Measurements from ENCODE around the gene LRRC59.

The LRRC59 gene

DNA sequence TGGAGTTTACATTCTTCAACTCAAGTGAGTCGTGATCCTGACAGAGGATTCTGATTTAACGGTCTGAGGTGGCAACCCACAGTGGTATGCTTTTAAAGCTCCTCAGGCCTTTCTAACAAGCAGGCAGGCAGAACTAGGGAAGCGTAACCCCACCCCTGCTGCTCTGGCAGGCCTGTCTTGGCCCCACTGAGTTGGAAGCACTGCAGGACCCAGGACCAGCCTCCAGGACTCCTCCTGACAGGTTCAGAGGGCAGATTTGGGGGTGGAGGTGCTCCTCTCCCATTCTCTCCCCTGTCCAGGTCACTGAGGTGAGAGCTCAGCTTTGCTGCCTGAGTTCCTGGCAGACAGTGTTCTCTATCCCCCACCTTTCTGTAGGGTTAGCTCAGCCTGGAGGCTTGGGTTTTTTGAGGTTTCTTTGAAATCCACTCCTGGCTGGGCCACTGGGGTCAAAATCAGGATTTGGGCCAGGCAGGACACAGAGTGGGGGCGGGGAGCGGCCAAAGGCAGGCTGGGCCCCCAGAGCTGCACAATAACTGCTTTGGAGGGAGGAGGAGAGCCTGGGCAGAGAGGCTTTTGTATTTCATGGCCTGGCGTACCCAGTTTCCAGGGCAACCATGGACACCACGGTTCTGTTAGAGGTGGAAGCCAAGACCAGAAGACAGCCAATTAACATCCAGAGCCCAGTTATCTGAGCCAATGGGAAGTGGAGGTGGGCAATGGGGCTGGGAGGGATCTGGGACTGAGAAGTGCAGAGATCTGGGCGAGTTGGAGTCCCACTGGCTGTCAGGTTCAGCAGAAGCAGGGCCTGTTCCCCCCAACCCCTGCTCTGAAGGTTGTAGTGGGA, 33.9 kb downstream of the LRRC59 start:
- in situ Hi-C loops (cut with MboI; ENCODE audit: low sequenced_read_pairs): no loop called here

DNA sequence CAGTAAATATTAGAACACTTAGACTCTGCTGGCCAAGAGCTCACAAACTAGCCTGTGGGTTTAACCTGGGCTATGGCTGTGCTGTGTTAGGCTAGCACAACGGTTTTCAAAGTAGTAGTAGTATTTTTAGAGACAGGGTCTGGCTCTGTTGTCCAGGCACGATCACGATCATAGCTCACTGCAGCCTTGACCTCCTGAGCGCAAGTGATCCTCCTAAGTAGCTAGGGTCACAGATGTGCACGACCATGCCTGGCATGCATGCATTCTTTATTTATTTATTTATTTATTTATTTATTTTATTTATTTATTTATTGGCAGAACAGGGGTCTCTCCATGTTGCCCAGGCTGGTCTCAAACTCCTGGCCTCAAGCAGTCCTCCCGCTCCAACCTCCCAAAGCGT, 34.7 kb downstream of the LRRC59 start:
- in situ Hi-C loops (cut with MboI; ENCODE audit: low sequenced_read_pairs): no loop called here

DNA sequence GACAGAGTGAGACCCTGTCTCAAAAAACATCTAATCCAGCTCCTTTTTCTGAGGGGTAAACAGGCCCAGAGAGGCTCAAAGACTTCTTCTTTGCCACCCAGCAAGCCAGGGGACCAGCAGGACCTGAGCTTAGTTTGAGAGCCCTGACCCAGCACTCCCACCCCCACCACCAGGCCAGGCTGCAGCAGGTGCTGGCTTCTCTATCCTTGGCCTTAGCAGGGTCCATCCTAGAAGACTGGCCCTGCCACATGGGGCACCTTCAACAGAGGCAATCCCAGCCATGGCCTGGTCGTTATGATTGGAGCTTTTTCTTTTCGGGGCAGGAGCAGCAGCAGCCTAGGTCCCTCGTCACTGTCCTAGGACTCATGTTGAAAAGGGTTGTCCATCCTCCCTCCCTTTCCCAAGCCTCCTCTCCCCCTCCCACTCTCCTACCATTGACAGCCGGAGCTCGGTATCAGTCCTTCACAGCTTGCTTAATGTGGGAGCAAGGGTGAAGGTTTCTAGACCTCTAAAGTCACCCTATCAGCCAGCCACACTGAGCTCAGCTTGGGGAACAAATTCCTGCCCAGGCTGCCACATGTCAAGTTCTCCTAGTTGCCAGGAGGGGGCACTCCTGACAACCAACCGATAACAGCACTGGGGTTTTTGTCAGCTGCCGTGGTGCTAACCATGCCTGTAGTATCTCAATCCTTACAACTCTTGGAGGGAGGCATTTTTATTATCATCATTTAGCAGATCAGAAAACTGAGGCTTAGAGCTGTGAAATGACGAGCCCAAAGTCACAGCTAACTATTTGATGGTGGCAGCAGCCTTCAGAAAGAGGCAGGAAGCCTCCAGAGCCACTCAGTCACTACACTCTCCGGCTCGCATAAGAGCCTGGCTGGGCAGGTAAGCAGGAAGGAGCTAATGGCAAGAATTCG, 35.5 kb downstream of the LRRC59 start:
- in situ Hi-C loops (cut with MboI; ENCODE audit: low sequenced_read_pairs): no loop called here

DNA sequence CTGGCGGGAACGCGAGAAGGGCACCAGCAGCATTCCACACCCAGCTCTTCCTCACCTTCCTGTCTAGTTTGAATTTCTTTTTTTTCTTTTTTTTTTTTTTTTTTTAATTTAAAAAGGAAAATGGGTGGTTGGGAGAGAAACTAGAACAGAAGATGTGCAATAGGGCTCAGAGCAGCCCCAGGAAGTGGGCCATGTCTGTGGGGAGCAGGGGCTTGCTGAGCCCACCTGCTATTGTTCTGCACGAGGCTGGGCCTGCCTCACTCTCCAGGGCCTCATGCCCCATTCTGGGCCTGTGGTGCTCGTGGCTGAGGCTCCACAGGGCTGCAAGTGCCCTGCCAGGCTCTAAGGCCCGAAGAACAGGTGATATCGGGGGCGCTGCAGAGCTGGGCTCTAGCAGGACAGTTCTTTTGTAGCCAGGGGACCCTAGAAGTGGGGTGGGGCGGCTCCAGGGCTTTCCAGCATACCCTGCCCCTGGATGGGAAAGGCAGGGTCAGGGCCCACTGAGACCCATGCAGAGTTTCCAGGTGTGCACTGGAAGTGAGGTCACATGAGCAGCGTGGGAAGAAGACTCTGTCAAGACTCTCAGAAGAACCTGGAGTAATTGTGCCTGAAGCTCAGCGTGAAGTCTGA, 36.7 kb downstream of the LRRC59 start:
- in situ Hi-C loops (cut with MboI; ENCODE audit: low sequenced_read_pairs): no loop called here

DNA sequence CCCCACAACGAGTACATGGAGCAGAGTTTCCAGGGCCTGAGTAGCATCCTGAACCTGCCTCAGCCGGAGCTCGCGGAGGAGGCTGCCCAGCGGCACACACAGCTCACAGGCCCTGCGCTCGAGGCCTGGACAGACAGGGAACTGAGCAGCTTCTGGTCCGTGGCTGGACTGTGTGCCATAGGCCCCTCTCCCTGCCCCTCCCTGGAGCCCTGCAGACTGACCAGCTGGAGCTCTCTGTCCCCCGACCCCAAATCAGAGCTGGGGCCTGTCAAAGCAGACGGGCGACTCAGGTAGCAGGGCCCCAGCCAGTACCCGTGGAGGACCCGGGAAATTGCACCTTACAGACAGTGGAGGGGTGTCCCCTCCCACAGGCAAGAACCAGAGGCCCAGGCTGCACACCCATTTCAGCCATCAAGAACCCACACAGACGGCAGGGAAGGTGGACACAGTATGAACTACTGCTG, 37.3 kb downstream of the LRRC59 start:
- in situ Hi-C loops (cut with MboI; ENCODE audit: low sequenced_read_pairs): no loop called here

DNA sequence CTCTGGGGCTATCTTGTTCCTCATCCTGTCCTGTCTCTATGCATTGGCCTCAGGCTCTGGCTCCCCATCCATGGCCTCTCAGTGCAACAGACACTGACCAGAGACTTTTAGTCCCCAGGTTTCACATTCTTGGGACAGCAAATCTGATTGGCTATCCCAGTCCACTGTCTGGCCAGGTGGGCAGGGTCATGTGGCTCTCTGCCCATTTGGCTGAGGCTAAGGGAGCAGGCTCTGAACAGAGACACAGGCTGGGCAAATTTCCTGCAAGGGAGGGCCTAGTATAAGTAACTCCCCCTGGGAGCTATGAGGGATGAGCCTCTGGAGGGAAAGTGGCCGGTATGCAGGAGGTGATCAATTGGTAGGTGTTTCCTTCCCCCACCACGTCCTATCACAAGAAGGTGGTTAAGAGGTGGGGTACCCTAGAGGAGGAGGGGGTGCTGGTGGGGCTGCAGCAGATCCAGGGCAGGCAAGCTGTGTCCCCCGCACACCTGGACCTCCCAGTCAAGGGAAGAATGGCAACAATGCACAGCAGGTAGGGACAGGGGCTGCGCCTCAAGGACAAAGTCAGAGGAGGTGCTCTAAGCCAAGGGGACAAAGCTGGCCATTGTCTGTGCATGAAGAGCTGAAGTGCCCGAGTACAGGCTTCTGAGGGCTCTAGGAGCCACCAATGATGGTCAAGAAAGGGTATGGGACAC, 38.2 kb downstream of the LRRC59 start:
- in situ Hi-C loops (cut with MboI; ENCODE audit: low sequenced_read_pairs): no loop called here

DNA sequence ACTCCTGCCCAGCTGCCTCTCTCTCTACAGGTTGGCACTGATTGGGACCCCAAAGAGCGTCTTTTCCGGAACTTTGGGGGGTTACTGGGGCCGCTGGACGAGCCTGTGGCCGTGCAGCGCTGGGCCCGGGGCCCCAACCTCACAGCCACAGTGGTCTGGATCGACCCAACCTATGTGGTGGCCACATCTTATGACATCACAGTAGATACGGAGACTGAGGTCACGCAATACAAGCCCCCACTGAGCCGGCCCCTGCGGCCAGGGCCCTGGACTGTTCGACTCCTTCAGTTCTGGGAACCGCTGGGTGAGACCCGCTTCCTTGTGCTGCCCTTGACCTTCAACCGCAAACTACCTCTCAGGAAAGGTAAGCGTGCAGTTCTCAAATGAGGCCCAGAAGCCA, 39.1 kb downstream of the LRRC59 start:
- in situ Hi-C loops (cut with MboI; ENCODE audit: low sequenced_read_pairs): no loop called here

DNA sequence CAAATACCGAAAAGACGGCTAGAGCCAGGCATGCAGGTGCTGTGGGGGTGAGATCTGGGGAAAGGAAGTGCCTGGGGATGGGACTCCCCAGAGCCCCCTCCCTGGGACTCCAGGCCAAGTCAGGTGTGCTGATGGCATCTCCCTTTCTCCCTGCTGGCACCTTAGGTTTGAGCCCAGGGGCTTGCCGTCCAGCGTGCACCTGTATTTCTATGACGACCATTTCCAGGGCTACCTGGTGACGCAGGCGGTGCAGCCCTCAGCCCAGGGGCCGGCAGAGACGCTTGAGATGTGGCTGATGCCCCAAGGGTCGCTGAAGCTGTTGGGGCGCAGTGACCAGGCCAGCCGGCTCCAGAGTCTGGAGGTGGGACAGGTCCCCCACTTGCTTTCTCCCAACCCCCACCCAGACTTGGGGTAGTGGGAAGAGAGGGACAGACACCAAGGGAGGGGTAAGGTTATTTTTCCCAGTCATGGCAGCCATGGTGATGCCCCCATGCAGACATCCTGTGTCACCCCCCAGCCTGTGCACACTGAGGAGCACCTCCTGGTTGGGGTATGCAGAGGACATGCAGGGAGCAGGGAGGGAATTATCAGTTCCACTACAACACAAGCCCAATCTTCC, 40.3 kb downstream of the LRRC59 start:
- in situ Hi-C loops (cut with MboI; ENCODE audit: low sequenced_read_pairs): no loop called here

DNA sequence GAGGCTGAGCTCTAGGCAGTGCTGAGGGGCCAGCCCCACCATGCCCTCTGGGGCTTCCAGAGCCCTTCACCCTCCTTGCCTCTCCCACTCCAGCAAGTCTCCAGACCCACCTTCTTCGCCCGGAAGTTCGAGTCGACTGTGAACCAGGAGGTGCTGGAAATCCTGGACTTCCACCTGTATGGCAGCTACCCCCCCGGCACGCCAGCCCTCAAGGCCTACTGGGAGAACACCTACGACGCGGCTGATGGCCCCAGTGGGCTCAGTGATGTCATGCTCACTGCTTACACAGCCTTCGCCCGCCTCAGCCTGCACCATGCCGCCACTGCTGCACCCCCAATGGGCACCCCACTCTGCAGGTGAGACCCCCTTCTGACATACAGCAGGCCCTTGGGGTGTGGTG, 40.9 kb downstream of the LRRC59 start:
- in situ Hi-C loops (cut with MboI; ENCODE audit: low sequenced_read_pairs): no loop called here

DNA sequence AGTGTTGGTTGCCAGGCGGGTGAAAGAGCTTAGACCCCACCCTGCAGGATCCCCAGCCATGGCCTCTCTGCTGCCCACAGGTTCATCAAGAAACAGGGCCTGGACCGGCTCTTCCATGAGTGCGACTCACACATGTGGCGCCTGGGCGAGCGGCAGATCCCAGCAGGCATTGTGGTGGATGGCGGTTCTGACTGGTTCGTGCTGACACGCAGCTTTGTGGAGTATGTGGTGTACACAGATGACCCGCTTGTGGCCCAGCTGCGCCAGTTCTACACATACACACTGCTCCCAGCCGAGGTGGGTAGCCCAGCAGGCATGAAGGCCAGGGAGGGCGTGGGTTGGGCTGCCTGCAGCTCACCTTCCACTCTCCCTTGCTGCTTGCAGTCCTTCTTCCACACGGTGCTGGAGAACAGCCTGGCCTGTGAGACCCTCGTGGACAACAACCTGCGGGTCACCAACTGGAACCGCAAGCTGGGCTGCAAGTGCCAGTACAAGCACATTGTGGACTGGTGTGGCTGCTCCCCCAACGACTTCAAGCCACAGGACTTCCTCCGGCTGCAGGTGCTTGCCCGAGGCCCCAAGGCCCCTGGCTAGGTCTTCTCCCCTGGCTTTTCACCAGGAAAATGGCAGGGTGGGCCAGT, 41.5 kb downstream of the LRRC59 start:
- in situ Hi-C loops (cut with MboI; ENCODE audit: low sequenced_read_pairs): no loop called here

DNA sequence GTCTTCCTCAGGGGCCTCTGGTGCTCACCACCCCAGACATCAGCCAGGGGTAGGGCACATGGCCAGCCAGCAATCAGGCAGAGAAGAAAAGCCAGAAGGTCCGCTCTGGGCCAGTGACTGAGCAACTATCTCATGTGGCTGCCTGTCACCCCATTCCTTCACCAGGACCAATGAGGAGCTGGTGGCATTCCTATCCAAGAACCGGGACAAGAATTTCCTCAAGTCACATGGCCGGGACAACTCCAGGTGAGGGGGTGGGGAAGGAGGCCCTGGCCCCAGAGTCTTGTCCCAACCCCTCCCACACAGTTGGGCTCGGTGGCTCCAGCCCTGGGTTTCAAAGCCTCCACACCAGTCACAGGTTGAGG, 42.0 kb downstream of the LRRC59 start:
- in situ Hi-C loops (cut with MboI; ENCODE audit: low sequenced_read_pairs): no loop called here

DNA sequence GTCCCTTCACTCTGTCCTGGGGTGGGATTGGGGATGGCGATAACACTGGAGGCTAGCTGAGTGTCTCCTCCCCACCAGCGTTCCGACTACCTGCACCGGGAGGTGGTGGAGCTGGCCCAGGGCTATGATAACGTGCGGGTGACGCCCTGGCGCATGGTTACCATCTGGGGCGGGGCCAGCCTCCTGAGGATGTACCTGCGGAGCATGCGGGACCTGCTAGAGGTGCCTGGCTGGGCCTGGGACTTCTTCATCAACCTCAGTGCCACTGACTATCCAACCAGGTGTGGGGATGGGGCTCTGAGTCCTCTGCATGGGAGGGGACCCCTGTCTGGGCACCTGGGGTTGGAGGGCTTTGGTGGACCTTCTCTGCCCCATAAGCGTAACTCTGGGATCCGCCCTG, 42.5 kb downstream of the LRRC59 start:
- in situ Hi-C loops (cut with MboI; ENCODE audit: low sequenced_read_pairs): no loop called here

DNA sequence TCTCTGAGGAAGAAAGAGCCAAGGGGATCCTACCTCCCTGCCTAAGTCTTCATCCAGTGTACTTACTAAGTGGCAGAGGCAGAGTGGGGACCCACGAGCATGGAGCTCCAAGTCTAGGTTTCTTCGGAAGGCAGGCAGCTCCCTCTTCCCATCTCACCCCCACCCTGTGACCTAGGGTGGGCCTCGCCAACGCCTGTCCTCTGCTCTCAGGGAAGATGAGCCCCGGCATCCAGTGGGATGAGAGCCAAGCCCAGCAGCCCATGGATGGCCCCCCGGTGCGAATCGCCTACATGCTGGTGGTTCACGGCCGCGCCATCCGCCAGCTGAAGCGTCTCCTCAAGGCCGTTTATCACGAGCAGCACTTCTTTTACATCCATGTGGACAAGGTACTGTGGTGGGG, 43.1 kb downstream of the LRRC59 start:
- in situ Hi-C loops (cut with MboI; ENCODE audit: low sequenced_read_pairs): no loop called here

DNA sequence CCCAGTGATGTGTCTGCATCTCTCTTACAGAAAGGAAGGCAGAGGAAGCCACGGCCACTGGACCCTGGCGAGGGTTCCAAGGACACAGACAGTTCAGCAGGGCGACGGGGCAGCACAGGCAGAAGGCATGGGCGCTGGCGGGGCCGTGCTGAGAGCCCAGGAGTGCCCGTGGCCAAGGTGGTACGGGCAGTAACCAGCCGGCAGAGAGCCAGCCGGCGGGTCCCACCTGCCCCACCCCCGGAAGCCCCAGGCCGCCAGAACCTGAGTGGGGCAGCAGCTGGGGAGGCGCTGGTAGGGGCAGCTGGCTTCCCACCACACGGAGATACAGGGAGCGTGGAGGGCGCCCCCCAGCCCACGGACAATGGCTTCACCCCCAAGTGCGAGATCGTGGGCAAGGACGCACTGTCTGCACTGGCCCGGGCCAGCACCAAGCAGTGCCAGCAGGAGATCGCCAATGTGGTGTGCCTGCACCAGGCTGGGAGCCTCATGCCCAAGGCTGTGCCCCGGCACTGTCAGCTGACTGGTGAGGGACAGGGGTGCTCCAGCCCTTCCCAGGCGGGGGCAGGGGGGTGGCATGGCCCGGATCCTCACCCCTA, 43.6 kb downstream of the LRRC59 start:
- in situ Hi-C loops (cut with MboI; ENCODE audit: low sequenced_read_pairs): no loop called here

DNA sequence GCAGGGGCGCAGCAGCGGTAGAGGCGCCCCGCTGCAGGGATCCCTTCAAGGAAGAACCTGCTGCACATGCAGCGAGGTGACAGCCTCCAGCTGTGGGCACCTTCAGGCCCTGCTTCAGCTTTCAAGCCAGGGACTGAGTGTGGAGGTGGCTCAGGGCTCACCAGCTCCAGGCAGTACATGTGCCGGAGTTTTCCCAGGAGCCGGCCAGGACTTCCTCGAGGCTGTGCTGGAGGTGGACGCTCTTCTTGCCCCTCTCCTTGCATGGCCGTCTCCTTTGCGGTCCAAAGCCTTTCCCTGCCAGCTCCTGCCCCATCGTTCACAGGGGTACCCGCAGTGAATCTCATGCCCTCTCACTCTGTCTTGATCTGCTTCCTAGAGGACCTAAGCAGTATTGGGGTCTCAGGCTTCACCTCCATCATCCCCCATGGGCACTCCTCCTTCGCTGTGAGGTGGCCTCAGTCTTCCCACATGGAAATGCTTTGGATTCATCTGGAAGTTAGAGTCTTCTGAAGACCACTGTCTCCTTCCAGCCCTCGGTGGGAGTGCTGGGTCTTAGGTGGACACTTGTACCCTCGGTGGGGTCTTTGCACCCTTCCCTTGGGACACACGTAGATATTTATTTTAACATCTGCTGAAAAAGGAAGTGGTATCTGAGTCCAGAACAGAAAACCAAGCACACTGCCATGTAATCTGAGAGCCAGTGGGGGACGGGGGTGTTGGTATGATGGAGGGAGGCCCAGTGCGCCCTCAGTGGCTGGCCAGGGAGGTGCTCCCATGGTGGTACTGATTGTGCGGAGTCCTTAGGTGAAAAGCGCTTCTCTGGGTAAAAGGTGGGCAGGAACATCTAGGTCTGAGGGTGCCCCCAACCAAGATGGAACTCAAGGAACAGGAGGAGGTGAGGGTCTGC, 44.4 kb downstream of the LRRC59 start:
- in situ Hi-C loops (cut with MboI; ENCODE audit: low sequenced_read_pairs): no loop called here

DNA sequence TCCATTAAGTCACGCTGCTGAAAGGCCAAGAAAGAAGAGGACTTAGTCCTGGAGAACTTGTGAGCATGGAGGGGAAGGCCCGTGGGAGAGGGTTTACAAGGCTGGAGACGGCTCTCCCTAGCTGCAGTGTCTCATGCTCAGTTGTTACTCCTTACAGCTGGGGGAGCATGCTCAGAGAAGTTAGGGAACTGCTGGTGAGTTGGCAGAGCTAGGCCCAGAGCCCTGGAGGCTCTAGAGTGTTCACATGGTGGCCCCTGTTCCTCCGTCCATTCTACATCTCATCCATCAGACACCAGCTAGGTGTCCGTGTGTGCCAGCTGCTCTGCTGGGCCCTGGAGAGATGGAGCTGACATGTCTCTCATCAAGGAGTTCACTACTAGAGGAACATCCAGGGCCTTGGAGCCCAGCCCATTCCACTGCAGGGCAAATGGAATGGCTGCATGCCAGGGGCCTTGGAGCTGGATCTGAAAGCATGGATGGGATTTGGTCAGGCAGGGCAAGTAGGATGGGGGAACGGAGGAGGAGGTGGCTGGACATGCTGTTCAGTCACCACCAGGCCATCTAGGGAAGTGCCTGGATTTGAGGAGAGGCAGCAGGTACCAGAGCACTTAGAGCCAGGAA, 45.1 kb downstream of the LRRC59 start:
- in situ Hi-C loops (cut with MboI; ENCODE audit: low sequenced_read_pairs): no loop called here

DNA sequence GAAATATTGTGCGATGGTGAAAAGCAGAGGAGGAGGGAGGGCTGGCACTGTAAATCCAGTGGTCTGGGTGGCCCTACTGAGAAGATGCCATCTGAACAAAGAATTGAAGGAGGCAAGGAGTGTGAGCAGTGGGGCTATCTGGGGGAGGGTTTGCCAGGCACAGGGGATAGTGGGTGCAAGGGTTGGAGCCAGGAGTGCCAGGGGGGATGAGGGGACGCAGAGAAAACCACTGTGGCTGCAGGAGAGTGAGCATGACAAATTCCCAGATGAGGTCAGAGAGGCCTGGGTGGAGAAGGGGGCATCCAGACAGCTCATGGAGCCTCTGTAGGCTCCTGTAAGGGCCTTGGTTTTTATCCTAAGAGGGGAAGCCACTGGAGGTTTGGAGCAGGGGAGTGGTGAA, 46.6 kb downstream of the LRRC59 start:
- in situ Hi-C loops (cut with MboI; ENCODE audit: low sequenced_read_pairs): no loop called here

DNA sequence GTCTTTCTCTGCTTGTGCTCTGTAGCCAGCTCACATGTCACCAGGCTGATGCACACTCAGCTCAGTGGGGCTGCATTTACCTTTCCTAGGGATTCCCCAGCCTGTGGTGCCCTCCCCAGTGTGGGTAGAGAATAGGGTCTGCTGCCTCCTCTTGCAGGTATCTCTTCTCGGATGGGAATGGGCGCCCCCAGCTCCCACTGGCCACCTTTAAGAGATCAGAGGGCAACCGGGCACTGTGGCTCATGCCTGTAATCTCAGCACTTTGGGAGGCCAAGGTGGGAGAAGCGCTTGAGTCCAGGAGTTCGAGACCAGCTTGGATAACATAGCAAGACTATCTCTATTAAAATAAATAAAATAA, 48.1 kb downstream of the LRRC59 start:
- in situ Hi-C loops (cut with MboI; ENCODE audit: low sequenced_read_pairs): no loop called here

All from HL-60/S4 (cell line).